B cell (primary cell): ENCODE data around the gene POLQ. TPM values are rescaled to one million over a fixed set of nuclear protein-coding genes. Genes with fewer than 3 reads are reported as not detected.

Source experiments
- ATAC-seq: fragments of 200-7000 bp; cut with Tn5 transposase; one replicate; pipeline ENCODE4 v1.10.0; 2021; ENCODE audit warnings: low read depth, mild to moderate bottlenecking, moderate number of reproducible peaks, moderate library complexity
- CTCF ChIA-PET: fragments of 350-600 bp; sonication (Branson Sonifier 250); formaldehyde crosslinking; loops from one replicate; lab custom pipeline; 2021; ENCODE audit warnings: antibody characterized with exemption, inconsistent platforms; lab: Charles Lee
- POLR2A ChIA-PET: fragments of 350-600 bp; sonication (Branson Sonifier 250); formaldehyde crosslinking; loops from one replicate; lab custom pipeline; 2021; ENCODE audit warnings: antibody characterized with exemption; lab: Charles Lee
- DNase-seq: peaks from one replicate; pipeline ENCODE4 v3.0.0; 2013
- H2AFZ ChIP-seq: 2 replicates; pipeline ENCODE4 v1.6.1; 2012; ENCODE audit warnings: mild to moderate bottlenecking, low read depth, low read length; ENCODE audit not compliant: insufficient read depth, poor library complexity, severe bottlenecking
- H3K27ac ChIP-seq, 2 donors: 1 replicate in 1 of 2; 2 replicates in 1 of 2; pipeline ENCODE4 v1.5.1; 2012 to 2013; ENCODE audit warnings: low read length in 2 of 2, mild to moderate bottlenecking in 2 of 2, moderate library complexity in 1 of 2
- H3K27me3 ChIP-seq, 4 experiments: fragments of 200-600 bp in 1 of 4; sonication (generic) in 1 of 4; replicated peaks in 1 of 4; 1 replicate in 2 of 4; 2 replicates in 2 of 4; pipeline versions ENCODE4 v1.6.1 to v1.7.0; 2013 to 2016; ENCODE audit warnings: low read length in 3 of 4, mild to moderate bottlenecking in 2 of 4, mixed read lengths in 1 of 4, moderate library complexity in 1 of 4; ENCODE audit not compliant: insufficient read depth in 4 of 4, control insufficient read depth in 3 of 4; ENCODE audit errors: control extremely low read depth in 1 of 4
- H3K36me3 ChIP-seq, 2 experiments: replicated peaks in 1 of 2; 1 replicate in 1 of 2; 2 replicates in 1 of 2; pipeline versions ENCODE4 v1.6.1 to v1.7.1; 2013; ENCODE audit warnings: low read length in 1 of 2; ENCODE audit not compliant: insufficient read depth in 2 of 2, control insufficient read depth in 1 of 2; ENCODE audit errors: control extremely low read depth in 1 of 2, extremely low read depth in 1 of 2
- H3K4me1 ChIP-seq, 2 donors: fragments of 200-600 bp in 1 of 2; sonication (generic) in 1 of 2; 1 replicate in 1 of 2; 2 replicates in 1 of 2; pipeline versions ENCODE4 v1.5.1 to v1.6.1; 2013 to 2017; ENCODE audit warnings: low read length in 2 of 2; ENCODE audit not compliant: control insufficient read depth in 2 of 2, insufficient read depth in 2 of 2
- H3K4me2 ChIP-seq: replicated peaks from 2 replicates; pipeline ENCODE3; 2012; ENCODE audit warnings: mild to moderate bottlenecking, low read depth, low read length; ENCODE audit not compliant: poor library complexity, severe bottlenecking
- H3K4me3 ChIP-seq, 5 experiments: fragments of 200-600 bp in 1 of 5; sonication (generic) in 1 of 5; 1 replicate in 3 of 5; 2 replicates in 2 of 5; pipeline versions ENCODE4 v1.5.1 to v1.7.0; 2011 to 2016; ENCODE audit warnings: low read length in 4 of 5, mild to moderate bottlenecking in 4 of 5, low read depth in 2 of 5, control low read depth in 1 of 5, moderate library complexity in 1 of 5; ENCODE audit not compliant: insufficient read depth in 1 of 5; ENCODE audit errors: control extremely low read depth in 1 of 5, extremely low read depth in 1 of 5
- H3K79me2 ChIP-seq: fragments of 200-600 bp; sonication (generic); one replicate; pipeline ENCODE4 v1.6.0; 2016; ENCODE audit warnings: low read length; ENCODE audit not compliant: control insufficient read depth, insufficient read depth
- H3K9ac ChIP-seq: fragments of 200-600 bp; sonication (generic); 2 replicates; pipeline ENCODE4 v1.6.1; 2017; ENCODE audit warnings: mild to moderate bottlenecking, low read length, moderate library complexity
- H3K9me3 ChIP-seq, 3 donors: one replicate each; pipeline versions ENCODE4 v1.6.1 to v1.7.1; 2013; ENCODE audit warnings: low read length in 2 of 3; ENCODE audit not compliant: control insufficient read depth in 2 of 3, insufficient read depth in 1 of 3; ENCODE audit errors: control extremely low read depth in 1 of 3
- H4K20me1 ChIP-seq: 2 replicates; pipeline ENCODE4 v1.6.0; 2012; ENCODE audit warnings: mild to moderate bottlenecking, low read length; ENCODE audit not compliant: insufficient read depth, control insufficient read depth, poor library complexity, severe bottlenecking
- H3K27ac Mint-ChIP-seq: one replicate; pipeline ENCODE4 v1.8.0; 2021; ENCODE audit warnings: mixed read lengths
- H3K27me3 Mint-ChIP-seq: one replicate; pipeline ENCODE4 v1.8.0; 2021; ENCODE audit warnings: mixed read lengths
- H3K4me1 Mint-ChIP-seq: one replicate; pipeline ENCODE4 v1.8.0; 2021; ENCODE audit warnings: mixed read lengths
- H3K4me3 Mint-ChIP-seq: one replicate; pipeline ENCODE4 v1.8.0; 2021; ENCODE audit warnings: mixed read lengths
- H3K9me3 Mint-ChIP-seq: one replicate; pipeline ENCODE4 v1.8.0; 2022; ENCODE audit warnings: mixed read lengths; ENCODE audit not compliant: insufficient read depth
- EZH2 ChIP-seq: IDR thresholded peaks from 2 replicates; pipeline ENCODE4 v1.6.1; 2012; ENCODE audit warnings: borderline replicate concordance, low read depth, mild to moderate bottlenecking, moderate library complexity, low read length; ENCODE audit not compliant: insufficient read depth, poor library complexity, severe bottlenecking
- WGBS: methylation state at CpG from one replicate; pipeline ENCODE4 v1.1.5; 2013; ENCODE audit warnings: missing lambda C conversion rate; ENCODE audit not compliant: insufficient coverage; 5-methylcytosine and 5-hydroxymethylcytosine counted together
- intact Hi-C: fragments of 100-400 bp; cut with micrococcal nuclease; formaldehyde crosslinking; loops from one replicate; pipeline ENCODE4 v1.10.0; 2022
- polyA plus RNA-seq: library from polyadenylated mRNA; depleted of rRNA; stranded (reverse); fragments of >200 nt; gene quantifications from 2 replicates; pipeline ENCODE4 v1.2.3, GENCODE V29; 2012
- total RNA-seq, 2 donors: library from RNA; stranded (reverse); fragments of 120-200 nt in 1 of 2; gene quantifications; 1 replicate in 1 of 2; 2 replicates in 1 of 2; pipeline versions ENCODE4 v1.2.3 to v1.2.4, GENCODE V29; 2013 to 2022
- TF ChIP-seq, protein P1 (sequence below): fragments of 200-600 bp; IDR thresholded peaks from one replicate; pipeline ENCODE4 v1.8.0; 2022; ENCODE audit warnings: antibody characterized with exemption, mild to moderate bottlenecking

The POLQ gene
- total and polyA plus RNA-seq, 2 donors (not counting 1 experiment from before 2014, with no cell fraction given): 0.25 to 0.79 TPM

DNA sequence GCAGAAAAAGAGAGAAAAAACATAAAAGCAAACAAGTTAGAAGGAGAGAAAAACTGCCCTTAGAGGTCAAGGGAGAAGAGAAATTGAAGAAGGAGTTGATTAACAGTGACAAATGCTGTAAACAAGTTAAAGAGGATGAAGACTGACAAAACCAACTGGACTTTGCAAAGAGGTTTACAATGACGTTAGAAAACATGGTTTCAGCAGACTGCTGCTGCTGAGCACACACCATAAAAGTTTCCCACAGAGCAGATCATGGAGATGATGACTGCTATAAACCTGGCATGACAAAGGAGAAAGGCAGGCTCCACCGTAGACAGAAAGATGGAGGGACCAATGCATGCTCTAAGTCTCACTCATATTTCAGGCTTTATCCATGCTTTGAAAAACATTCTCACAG is 78.7 kb downstream of the POLQ start:
- no peaks in the 10 kb centered on the region for H3K27me3 ChIP-seq

DNA sequence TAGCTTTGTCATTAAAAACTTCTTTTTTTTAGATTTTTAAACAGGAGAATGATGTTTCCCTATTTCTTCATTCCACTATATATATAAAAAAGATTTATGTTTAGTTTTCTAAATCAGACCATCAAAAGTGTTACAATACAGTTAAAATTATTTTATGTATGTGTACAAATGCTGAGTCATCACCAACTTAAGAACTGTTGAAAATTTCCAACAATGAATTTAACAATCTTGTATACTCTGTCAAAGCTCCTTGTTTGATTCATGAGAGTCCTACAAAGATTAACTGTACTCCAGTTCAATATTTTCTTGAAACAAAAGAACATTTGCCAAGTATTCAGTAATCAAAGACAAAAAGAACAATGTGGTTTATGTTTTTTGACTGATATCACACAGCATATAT is 82.0 kb downstream of the POLQ start:
- Mint-ChIP-seq H3K27me3 (no peaks in the 10 kb centered on the region), H3K4me3 (no peak overlapping the region), H3K4me1 (no peaks in the 10 kb centered on the region), H3K9me3 (no peaks in the 10 kb centered on the region), H3K27ac (no peak overlapping the region)
- Histone ChIP-seq H3K36me3 (peaks cover 0 to 2% of the 10 kb centered on the region in 2 experiments), H3K9me3 (no peaks in the 10 kb centered on the region), H3K4me1 (no peaks in the 10 kb centered on the region), H3K79me2 (no peaks in the 10 kb centered on the region), H3K9ac (no peak overlapping the region), H3K27ac (no peak overlapping the region), H3K4me3 (no peak overlapping the region), H4K20me1 (no peaks in the 10 kb centered on the region), H3K27me3 (no peaks in the 10 kb centered on the region), H2AFZ (no peak overlapping the region), H3K4me2 (no peak overlapping the region)
- no peak for DNase-seq
- intact Hi-C loops: no loop called here
- ATAC-seq: no peak
- no peak for TF ChIP-seq EZH2
- ChIA-PET POLR2A (no interaction called here), CTCF (no interaction called here)

More for the DNA sequence above, 78.7 kb downstream of the POLQ start:
- CTCF ChIA-PET: no interaction called here
- no peaks in the 10 kb centered on the region for H3K4me1 ChIP-seq
- H3K9me3 ChIP-seq: no peaks in the 10 kb centered on the region
- no peaks in the 10 kb centered on the region for H3K27me3 Mint-ChIP-seq
- POLR2A ChIA-PET: no interaction called here
- ATAC-seq (no peak), DNase-seq (no peak)
- 100% methylated on average over 1 of the region's 2 CpGs for WGBS
- no peaks in the 10 kb centered on the region for H3K4me1 Mint-ChIP-seq
- H3K4me3 Mint-ChIP-seq: no peak overlapping the region
- H4K20me1 ChIP-seq: no peaks in the 10 kb centered on the region
- intact Hi-C loops: no loop called here
- H3K27ac Mint-ChIP-seq: no peak overlapping the region
- no peak overlapping the region for H3K9ac ChIP-seq
- no peaks in the 10 kb centered on the region for H3K9me3 Mint-ChIP-seq
- peaks cover 0 to 2% of the 10 kb centered on the region in 2 experiments for H3K36me3 ChIP-seq
- no peak for TF ChIP-seq EZH2
- TF ChIP-seq, protein P1, sequence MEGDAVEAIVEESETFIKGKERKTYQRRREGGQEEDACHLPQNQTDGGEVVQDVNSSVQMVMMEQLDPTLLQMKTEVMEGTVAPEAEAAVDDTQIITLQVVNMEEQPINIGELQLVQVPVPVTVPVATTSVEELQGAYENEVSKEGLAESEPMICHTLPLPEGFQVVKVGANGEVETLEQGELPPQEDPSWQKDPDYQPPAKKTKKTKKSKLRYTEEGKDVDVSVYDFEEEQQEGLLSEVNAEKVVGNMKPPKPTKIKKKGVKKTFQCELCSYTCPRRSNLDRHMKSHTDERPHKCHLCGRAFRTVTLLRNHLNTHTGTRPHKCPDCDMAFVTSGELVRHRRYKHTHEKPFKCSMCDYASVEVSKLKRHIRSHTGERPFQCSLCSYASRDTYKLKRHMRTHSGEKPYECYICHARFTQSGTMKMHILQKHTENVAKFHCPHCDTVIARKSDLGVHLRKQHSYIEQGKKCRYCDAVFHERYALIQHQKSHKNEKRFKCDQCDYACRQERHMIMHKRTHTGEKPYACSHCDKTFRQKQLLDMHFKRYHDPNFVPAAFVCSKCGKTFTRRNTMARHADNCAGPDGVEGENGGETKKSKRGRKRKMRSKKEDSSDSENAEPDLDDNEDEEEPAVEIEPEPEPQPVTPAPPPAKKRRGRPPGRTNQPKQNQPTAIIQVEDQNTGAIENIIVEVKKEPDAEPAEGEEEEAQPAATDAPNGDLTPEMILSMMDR: no peak
- no peak overlapping the region for H2AFZ ChIP-seq
- no peak overlapping the region for H3K4me2 ChIP-seq
- no peak overlapping the region for H3K4me3 ChIP-seq
- no peak overlapping the region for H3K27ac ChIP-seq
- H3K79me2 ChIP-seq: no peaks in the 10 kb centered on the region
